Measurements from ENCODE around the gene KCNJ12. TPM values are rescaled to one million over a fixed set of nuclear protein-coding genes. Genes with fewer than 3 reads are reported as not detected.

KCNJ12 gene
- total and polyA plus RNA-seq, 2 of the 13 experiments (the other 11 are each of a cell fraction or from before 2014, with no cell fraction given) = not detected

- TF ChIP-seq HNRNPUL1 (IDR thresholded peaks at IDR 0.05; ENCODE audit: low read depth, low read length) = no peak
- TF ChIP-seq ZNF564 (CRISPR knock-in tag; IDR thresholded peaks at IDR 0.05) = no peak
- TF ChIP-seq, protein P1, sequence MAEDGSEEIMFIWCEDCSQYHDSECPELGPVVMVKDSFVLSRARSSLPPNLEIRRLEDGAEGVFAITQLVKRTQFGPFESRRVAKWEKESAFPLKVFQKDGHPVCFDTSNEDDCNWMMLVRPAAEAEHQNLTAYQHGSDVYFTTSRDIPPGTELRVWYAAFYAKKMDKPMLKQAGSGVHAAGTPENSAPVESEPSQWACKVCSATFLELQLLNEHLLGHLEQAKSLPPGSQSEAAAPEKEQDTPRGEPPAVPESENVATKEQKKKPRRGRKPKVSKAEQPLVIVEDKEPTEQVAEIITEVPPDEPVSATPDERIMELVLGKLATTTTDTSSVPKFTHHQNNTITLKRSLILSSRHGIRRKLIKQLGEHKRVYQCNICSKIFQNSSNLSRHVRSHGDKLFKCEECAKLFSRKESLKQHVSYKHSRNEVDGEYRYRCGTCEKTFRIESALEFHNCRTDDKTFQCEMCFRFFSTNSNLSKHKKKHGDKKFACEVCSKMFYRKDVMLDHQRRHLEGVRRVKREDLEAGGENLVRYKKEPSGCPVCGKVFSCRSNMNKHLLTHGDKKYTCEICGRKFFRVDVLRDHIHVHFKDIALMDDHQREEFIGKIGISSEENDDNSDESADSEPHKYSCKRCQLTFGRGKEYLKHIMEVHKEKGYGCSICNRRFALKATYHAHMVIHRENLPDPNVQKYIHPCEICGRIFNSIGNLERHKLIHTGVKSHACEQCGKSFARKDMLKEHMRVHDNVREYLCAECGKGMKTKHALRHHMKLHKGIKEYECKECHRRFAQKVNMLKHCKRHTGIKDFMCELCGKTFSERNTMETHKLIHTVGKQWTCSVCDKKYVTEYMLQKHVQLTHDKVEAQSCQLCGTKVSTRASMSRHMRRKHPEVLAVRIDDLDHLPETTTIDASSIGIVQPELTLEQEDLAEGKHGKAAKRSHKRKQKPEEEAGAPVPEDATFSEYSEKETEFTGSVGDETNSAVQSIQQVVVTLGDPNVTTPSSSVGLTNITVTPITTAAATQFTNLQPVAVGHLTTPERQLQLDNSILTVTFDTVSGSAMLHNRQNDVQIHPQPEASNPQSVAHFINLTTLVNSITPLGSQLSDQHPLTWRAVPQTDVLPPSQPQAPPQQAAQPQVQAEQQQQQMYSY (CRISPR knock-in tag; IDR thresholded peaks at IDR 0.05) = no peak
- TF ChIP-seq ZNF354B (CRISPR knock-in tag; IDR thresholded peaks at IDR 0.05) = no peak
Measured at GRCh38 chr17:21372256-21372954, 3.8 kb upstream of the KCNJ12 start (continued).

- intact Hi-C loops (cut with micrococcal nuclease; ENCODE audit: unreplicated experiment) = no loop called here
- no peak for ATAC-seq
- POLR2A ChIA-PET = no interaction called here
- TF ChIP-seq ESRRA (CRISPR knock-in tag; IDR thresholded peaks at IDR 0.05; ENCODE audit: low read depth) (no peak), TBX3 (IDR thresholded peaks at IDR 0.05; ENCODE audit: borderline replicate concordance) (no peak), CEBPG (CRISPR knock-in tag; IDR thresholded peaks at IDR 0.05) (no peak), ZNF816 (CRISPR knock-in tag; IDR thresholded peaks at IDR 0.05; ENCODE audit: borderline replicate concordance) (no peak), PAF1 (CRISPR knock-in tag; IDR thresholded peaks at IDR 0.05) (no peak), ZNF598 (CRISPR knock-in tag; IDR thresholded peaks at IDR 0.05; ENCODE audit: borderline replicate concordance) (no peak), ZSCAN29 (CRISPR knock-in tag; conservative IDR thresholded peaks at IDR 0.05) (no peak), ZNF75D (CRISPR knock-in tag; IDR thresholded peaks at IDR 0.05; ENCODE audit: borderline replicate concordance) (no peak), RBFOX2 (IDR thresholded peaks at IDR 0.05; ENCODE audit: low read depth, low read length) (no peak), PHB2 (IDR thresholded peaks at IDR 0.05; ENCODE audit: partially characterized antibody) (no peak), NRL (CRISPR knock-in tag; IDR thresholded peaks at IDR 0.05; ENCODE audit: borderline replicate concordance) (no peak), NKX3-1 (CRISPR knock-in tag; IDR thresholded peaks at IDR 0.05) (no peak), SRSF1 (optimal IDR thresholded peaks at IDR 0.05; ENCODE audit: low read depth, low read length) (no peak), HNF1B (CRISPR knock-in tag; IDR thresholded peaks at IDR 0.05) (no peak), ZBTB8A (CRISPR knock-in tag; IDR thresholded peaks at IDR 0.05; ENCODE audit: borderline replicate concordance, low read depth) (no peak)
- TF ChIP-seq, protein P2, sequence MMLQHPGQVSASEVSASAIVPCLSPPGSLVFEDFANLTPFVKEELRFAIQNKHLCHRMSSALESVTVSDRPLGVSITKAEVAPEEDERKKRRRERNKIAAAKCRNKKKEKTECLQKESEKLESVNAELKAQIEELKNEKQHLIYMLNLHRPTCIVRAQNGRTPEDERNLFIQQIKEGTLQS (CRISPR knock-in tag; IDR thresholded peaks at IDR 0.05) = no peak
Measured at GRCh38 chr17:21373036-21373435, 3.1 kb upstream of the KCNJ12 start.

More at GRCh38 chr17:21373036-21373435, 3.1 kb upstream of the KCNJ12 start:
- no peaks in the 10 kb centered on the region for H3K36me3 ChIP-seq (replicated peaks in 1 of 2; ENCODE audit: control insufficient read depth in 1 of 2, insufficient read depth in 2 of 2, low read length in 2 of 2)
- no peak overlapping the region for H3K27ac ChIP-seq (ENCODE audit: extremely low read length, insufficient read depth, low read length)
- H3K79me2 ChIP-seq (ENCODE audit: insufficient read depth, low read length) = no peaks in the 10 kb centered on the region
- no peaks in the 10 kb centered on the region for H4K20me1 ChIP-seq (ENCODE audit: insufficient read depth, low read length)
- DNase-seq (ENCODE audit: low spot score) (no peak), FAIRE-seq (no peak)
- no peak overlapping the region for H3K4me2 ChIP-seq (ENCODE audit: low read depth, low read length)
- WGBS (ENCODE audit: low lambda C conversion rate) = 8% methylated on average over 5 of the region's 12 CpGs
- H2AFZ ChIP-seq (ENCODE audit: low read length) = no peak overlapping the region
- peaks cover 19 to 87% of the 10 kb centered on the region in 2 experiments for H3K27me3 ChIP-seq (ENCODE audit: control insufficient read depth in 1 of 2, insufficient read depth in 2 of 2, low read length in 2 of 2)
- H3K9me3 ChIP-seq (ENCODE audit: low read length) = no peaks in the 10 kb centered on the region
- BruUV-seq (replicated peaks) = no TSS peak
- in situ Hi-C loops (cut with HindIII; ENCODE audit: extremely low pct_ligation_motif_present, low pct_unique_long_range_greater_than_20kb) = no loop called here
- CTCF ChIA-PET (ENCODE audit: low intra/inter-chr PET ratio, low total read pairs) = no interaction called here
- H3K9ac ChIP-seq (ENCODE audit: insufficient read depth, low read depth, low read length) = no peak overlapping the region
- no peaks in the 10 kb centered on the region for H3K4me1 ChIP-seq (ENCODE audit: insufficient read depth, low read length)
- H3K4me3 ChIP-seq (replicated peaks in 1 of 3; ENCODE audit: insufficient read depth in 1 of 3, low read depth in 2 of 3, low read length in 3 of 3) = no peak overlapping the region

All from HepG2 (cell line).